ENCODE measurements around the gene RSPH6A. TPM values are rescaled to one million over a fixed set of nuclear protein-coding genes. Genes with fewer than 3 reads are reported as not detected.

Gene RSPH6A
- total RNA-seq, 1 experiment from 2014 or later, result 0.55 TPM

DNA sequence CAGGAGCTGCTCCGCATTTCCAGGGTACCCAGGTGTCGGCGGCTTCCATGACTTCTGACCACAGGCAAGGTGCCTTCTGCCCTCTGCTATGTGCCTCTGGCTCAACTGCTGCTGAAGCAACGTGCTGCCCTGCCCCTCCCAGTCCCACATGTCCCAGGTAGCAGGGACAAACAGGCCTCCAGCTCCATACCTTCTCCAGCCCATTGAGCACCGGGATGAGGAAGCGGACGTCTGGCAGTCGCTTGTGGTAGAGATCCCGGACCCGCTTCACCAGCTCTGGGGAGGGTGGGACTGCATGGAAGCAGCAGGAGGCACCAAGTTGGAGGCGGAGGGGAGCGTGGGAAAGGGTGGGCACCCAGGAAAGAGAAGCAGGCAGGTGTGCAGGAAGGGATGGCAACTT, 8.1 kb upstream of the RSPH6A start:
- H3K79me2 ChIP-seq (ENCODE audit: insufficient read depth, low read length), result no peaks in the 10 kb centered on the region
- H4K91ac ChIP-seq (ENCODE audit: insufficient read length, low read depth, low read length), result no peak overlapping the region
- H4K5ac ChIP-seq (ENCODE audit: insufficient read length, low read depth, low read length), result no peak overlapping the region
- H2AFZ ChIP-seq (ENCODE audit: low read length), result no peak overlapping the region
- TF ChIP-seq, protein P1, sequence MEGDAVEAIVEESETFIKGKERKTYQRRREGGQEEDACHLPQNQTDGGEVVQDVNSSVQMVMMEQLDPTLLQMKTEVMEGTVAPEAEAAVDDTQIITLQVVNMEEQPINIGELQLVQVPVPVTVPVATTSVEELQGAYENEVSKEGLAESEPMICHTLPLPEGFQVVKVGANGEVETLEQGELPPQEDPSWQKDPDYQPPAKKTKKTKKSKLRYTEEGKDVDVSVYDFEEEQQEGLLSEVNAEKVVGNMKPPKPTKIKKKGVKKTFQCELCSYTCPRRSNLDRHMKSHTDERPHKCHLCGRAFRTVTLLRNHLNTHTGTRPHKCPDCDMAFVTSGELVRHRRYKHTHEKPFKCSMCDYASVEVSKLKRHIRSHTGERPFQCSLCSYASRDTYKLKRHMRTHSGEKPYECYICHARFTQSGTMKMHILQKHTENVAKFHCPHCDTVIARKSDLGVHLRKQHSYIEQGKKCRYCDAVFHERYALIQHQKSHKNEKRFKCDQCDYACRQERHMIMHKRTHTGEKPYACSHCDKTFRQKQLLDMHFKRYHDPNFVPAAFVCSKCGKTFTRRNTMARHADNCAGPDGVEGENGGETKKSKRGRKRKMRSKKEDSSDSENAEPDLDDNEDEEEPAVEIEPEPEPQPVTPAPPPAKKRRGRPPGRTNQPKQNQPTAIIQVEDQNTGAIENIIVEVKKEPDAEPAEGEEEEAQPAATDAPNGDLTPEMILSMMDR (conservative IDR thresholded peaks at IDR 0.05), result no peak
- no peak overlapping the region for H4K8ac ChIP-seq (replicated peaks; ENCODE audit: insufficient read length, low read depth, low read length)
- no peak overlapping the region for H3K56ac ChIP-seq (ENCODE audit: insufficient read length, low read depth, low read length)
- H3K4me1 ChIP-seq (ENCODE audit: insufficient read depth, low read length), result 0 out of 2 replicates have a peak, but pooled peaks cover 1% of the 10 kb centered on the region
- H3K4me2 ChIP-seq (ENCODE audit: insufficient read depth, insufficient read length, low read length), result no peak overlapping the region
- no peak overlapping the region for H2BK20ac ChIP-seq (ENCODE audit: low read depth, low read length, poor library complexity, severe bottlenecking)
- no peak overlapping the region for H3K27ac Mint-ChIP-seq
- no peaks in the 10 kb centered on the region for H3K79me1 ChIP-seq (ENCODE audit: insufficient read depth, low read depth, low read length, poor library complexity, severe bottlenecking)
- H3K4me3 Mint-ChIP-seq, result no peak overlapping the region
- no peak overlapping the region for H2AK5ac ChIP-seq (ENCODE audit: insufficient read length, low read length)
- no peak overlapping the region for H2BK120ac ChIP-seq (ENCODE audit: low read depth, low read length, poor library complexity, severe bottlenecking)
- no peaks in the 10 kb centered on the region for H3K27me3 Mint-ChIP-seq (ENCODE audit: low read depth)
- no peak overlapping the region for H2BK15ac ChIP-seq (ENCODE audit: low read depth, low read length)
- no CpG with 5 or more reads among the region's 12 CpGs for WGBS (ENCODE audit: extremely low coverage, insufficient read length, low lambda C conversion rate)
- no peaks in the 10 kb centered on the region for H3K9me3 Mint-ChIP-seq
- H2BK12ac ChIP-seq (ENCODE audit: insufficient read length, low read depth, low read length), result no peak overlapping the region
- peaks cover 41 to 89% (median 84%) of the 10 kb centered on the region in 3 experiments for H3K36me3 Mint-ChIP-seq (ENCODE audit: insufficient read depth in 1 of 3, low read depth in 3 of 3)
- H3K4me1 Mint-ChIP-seq, result peaks cover 10 to 19% of the 10 kb centered on the region in 2 experiments
- H3K27me3 ChIP-seq (ENCODE audit: insufficient read depth, low read length), result no peaks in the 10 kb centered on the region
- no peak overlapping the region for H3K27ac ChIP-seq (ENCODE audit: insufficient read length, low read depth, low read length)
- H3K23me2 ChIP-seq (ENCODE audit: insufficient read length, low read depth, low read length, poor library complexity, severe bottlenecking), result no peaks in the 10 kb centered on the region
- no peaks in the 10 kb centered on the region for H3K9me3 ChIP-seq (ENCODE audit: control insufficient read depth, low read depth, low read length)
- no peak overlapping the region for H3K4ac ChIP-seq (ENCODE audit: low read depth, low read length)
- H3K14ac ChIP-seq (ENCODE audit: insufficient read depth, low read length), result no peak overlapping the region
- no peak overlapping the region for H3K9ac ChIP-seq (ENCODE audit: extremely low read depth, insufficient read length, low read length)
- no peak overlapping the region for H3T11ph ChIP-seq (ENCODE audit: low read length)
- no peaks in the 10 kb centered on the region for H4K20me1 ChIP-seq (ENCODE audit: control insufficient read depth, insufficient read depth, insufficient read length)
- no peak overlapping the region for H3K23ac ChIP-seq (ENCODE audit: insufficient read length, low read depth, low read length)
- DNase-seq, result no peak
- no peak overlapping the region for H2BK5ac ChIP-seq (ENCODE audit: insufficient read length, low read length)
- H3K18ac ChIP-seq (ENCODE audit: insufficient read length, low read depth, low read length), result no peak overlapping the region

Measured in H9 (cell line).